ENCODE results near the gene SUPT20H.

Gene SUPT20H

GRCh38 chr13:37058910-37059847 is at the start of gene SUPT20H:
Gene SUPT20H, minus strand, starts transcription at chr13:37059688. Its CDS starts 8,198 bp downstream, at chr13:37051490.
- no peaks in the 10 kb centered on the region for H3K9me3 ChIP-seq (ENCODE audit: low read length)
- no peaks in the 10 kb centered on the region for H3K36me3 ChIP-seq (ENCODE audit: insufficient read depth, low read length)
- peaks cover 12% of the 10 kb centered on the region for H3K4me1 ChIP-seq (ENCODE audit: insufficient read depth, low read length)
- peak within 1 kb of the TSS; percentile 80 for H3K27ac ChIP-seq (ENCODE audit: low read depth, low read length)
- H3K27me3 ChIP-seq (ENCODE audit: control insufficient read depth in 1 of 2, insufficient read depth in 2 of 2, low read length in 2 of 2) = no peaks in the 10 kb centered on the region
- H3K4me3 ChIP-seq (ENCODE audit: low read depth in 1 of 2, low read length in 2 of 2) = peak within 1 kb of the TSS; percentile 55 to 92
- peak within 1 kb of the TSS; percentile 79 for H3K9ac ChIP-seq (ENCODE audit: low read length)

- Histone ChIP-seq H3K4me1 (ENCODE audit: insufficient read depth, low read length) (peaks cover 11% of the 10 kb centered on the region), H3K9ac (ENCODE audit: low read length) (no peak overlapping the region), H3K27ac (ENCODE audit: low read depth, low read length) (no peak overlapping the region), H3K4me3 (ENCODE audit: low read depth in 1 of 2, low read length in 2 of 2) (no peak overlapping the region), H3K9me3 (ENCODE audit: low read length) (no peaks in the 10 kb centered on the region), H3K27me3 (ENCODE audit: control insufficient read depth in 1 of 2, insufficient read depth in 2 of 2, low read length in 2 of 2) (no peaks in the 10 kb centered on the region), H3K36me3 (ENCODE audit: insufficient read depth, low read length) (no peaks in the 10 kb centered on the region)
These were observed 49.7 kb upstream of the SUPT20H start for GRCh38 chr13:37109051-37109678.

- Histone ChIP-seq H3K27me3 (ENCODE audit: control insufficient read depth in 1 of 2, insufficient read depth in 2 of 2, low read length in 2 of 2) (no peaks in the 10 kb centered on the region), H3K36me3 (ENCODE audit: insufficient read depth, low read length) (no peaks in the 10 kb centered on the region), H3K4me3 (ENCODE audit: low read depth in 1 of 2, low read length in 2 of 2) (no peak overlapping the region), H3K27ac (ENCODE audit: low read depth, low read length) (no peak overlapping the region), H3K9me3 (ENCODE audit: low read length) (no peaks in the 10 kb centered on the region), H3K9ac (ENCODE audit: low read length) (no peak overlapping the region), H3K4me1 (ENCODE audit: insufficient read depth, low read length) (peaks cover 11% of the 10 kb centered on the region)
These were observed 48.4 kb upstream of the SUPT20H start for GRCh38 chr13:37107868-37108267.

- Histone ChIP-seq H3K27ac (ENCODE audit: low read depth, low read length) (no peak overlapping the region), H3K4me1 (ENCODE audit: insufficient read depth, low read length) (peaks cover 11% of the 10 kb centered on the region), H3K9me3 (ENCODE audit: low read length) (no peaks in the 10 kb centered on the region), H3K36me3 (ENCODE audit: insufficient read depth, low read length) (no peaks in the 10 kb centered on the region), H3K9ac (ENCODE audit: low read length) (no peak overlapping the region), H3K4me3 (ENCODE audit: low read depth in 1 of 2, low read length in 2 of 2) (no peak overlapping the region), H3K27me3 (ENCODE audit: control insufficient read depth in 1 of 2, insufficient read depth in 2 of 2, low read length in 2 of 2) (no peaks in the 10 kb centered on the region)
These were observed 48.0 kb upstream of the SUPT20H start for GRCh38 chr13:37107456-37107855.

DNA sequence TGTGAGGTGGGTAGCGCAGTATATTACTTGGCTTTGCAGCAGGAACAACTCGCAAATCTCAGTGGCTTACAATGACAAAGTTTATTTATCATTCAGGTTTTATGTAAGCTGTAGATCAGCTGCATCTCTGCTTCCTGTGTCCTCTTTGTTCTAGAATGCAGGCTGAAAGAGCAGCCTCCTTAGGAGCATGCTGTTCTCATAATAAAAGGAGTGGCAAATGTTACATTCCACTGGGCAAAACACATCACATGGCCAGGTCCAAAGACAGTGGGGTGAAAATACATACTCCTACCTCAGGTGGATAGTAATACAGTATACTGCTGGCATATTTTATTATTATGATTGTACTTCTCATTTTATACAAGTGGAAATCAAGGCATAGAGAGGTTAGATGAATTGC is 47.2 kb upstream of the SUPT20H start:
- Histone ChIP-seq H3K36me3 (ENCODE audit: insufficient read depth, low read length) (no peaks in the 10 kb centered on the region), H3K27ac (ENCODE audit: low read depth, low read length) (no peak overlapping the region), H3K9ac (ENCODE audit: low read length) (no peak overlapping the region), H3K9me3 (ENCODE audit: low read length) (no peaks in the 10 kb centered on the region), H3K4me3 (ENCODE audit: low read depth in 1 of 2, low read length in 2 of 2) (no peak overlapping the region), H3K4me1 (ENCODE audit: insufficient read depth, low read length) (peaks cover 15% of the 10 kb centered on the region), H3K27me3 (ENCODE audit: control insufficient read depth in 1 of 2, insufficient read depth in 2 of 2, low read length in 2 of 2) (no peaks in the 10 kb centered on the region)

- Histone ChIP-seq H3K4me1 (ENCODE audit: insufficient read depth, low read length) (peaks cover 15% of the 10 kb centered on the region), H3K9ac (ENCODE audit: low read length) (no peak within 1 kb of the TSS), H3K9me3 (ENCODE audit: low read length) (no peaks in the 10 kb centered on the region), H3K27me3 (ENCODE audit: control insufficient read depth in 1 of 2, insufficient read depth in 2 of 2, low read length in 2 of 2) (no peaks in the 10 kb centered on the region), H3K4me3 (ENCODE audit: low read depth in 1 of 2, low read length in 2 of 2) (no peak within 1 kb of the TSS), H3K27ac (ENCODE audit: low read depth, low read length) (no peak within 1 kb of the TSS), H3K36me3 (ENCODE audit: insufficient read depth, low read length) (no peaks in the 10 kb centered on the region)
These were observed 45.8 kb upstream of the SUPT20H start, which contains the start of gene CSNK1A1L for GRCh38 chr13:37105251-37105714. Gene CSNK1A1L, minus strand, starts transcription at chr13:37105664. Its CDS starts 408 bp downstream, at chr13:37105256.

DNA sequence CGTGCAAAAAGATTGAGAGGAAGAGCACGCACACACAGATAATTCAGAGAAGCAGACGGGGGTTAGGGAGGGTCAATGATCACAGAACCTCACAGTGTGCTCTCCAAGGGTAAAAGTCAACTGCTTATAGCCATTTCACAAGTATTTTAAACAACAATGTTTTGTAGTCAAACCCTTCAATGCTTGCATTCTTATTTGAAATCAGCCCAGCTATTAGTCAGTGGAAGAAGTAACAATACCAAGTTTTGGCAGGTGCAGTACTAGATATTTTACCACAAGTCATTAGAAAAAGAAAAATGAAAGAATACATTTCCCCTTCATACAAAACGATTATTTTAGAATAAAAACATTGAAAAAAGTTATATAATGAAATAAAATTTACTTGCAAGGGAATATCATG is 43.4 kb upstream of the SUPT20H start:
- Histone ChIP-seq H3K4me1 (ENCODE audit: insufficient read depth, low read length) (peaks cover 8% of the 10 kb centered on the region), H3K9ac (ENCODE audit: low read length) (no peak overlapping the region), H3K27ac (ENCODE audit: low read depth, low read length) (no peak overlapping the region), H3K4me3 (ENCODE audit: low read depth in 1 of 2, low read length in 2 of 2) (no peak overlapping the region), H3K36me3 (ENCODE audit: insufficient read depth, low read length) (no peaks in the 10 kb centered on the region), H3K9me3 (ENCODE audit: low read length) (no peaks in the 10 kb centered on the region), H3K27me3 (ENCODE audit: control insufficient read depth in 1 of 2, insufficient read depth in 2 of 2, low read length in 2 of 2) (no peaks in the 10 kb centered on the region)

DNA sequence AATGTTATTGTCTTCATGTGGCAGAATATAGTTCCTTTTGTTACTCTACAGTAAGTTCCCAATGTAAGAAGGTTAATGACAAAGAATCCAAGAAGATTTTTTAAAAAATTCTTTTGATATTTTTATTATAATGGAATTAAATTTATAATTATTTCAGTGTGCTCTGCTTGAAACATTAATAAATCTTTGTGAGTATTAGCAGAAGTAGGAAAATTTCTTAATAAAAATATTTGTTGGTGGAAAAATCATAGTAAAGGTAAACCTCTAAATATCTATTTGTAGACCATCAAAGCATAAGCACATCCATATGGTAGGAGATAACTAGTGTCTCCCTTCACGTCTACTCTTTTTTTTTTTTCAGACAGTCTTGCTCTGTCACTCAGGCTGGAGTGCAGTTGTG is 41.7 kb upstream of the SUPT20H start:
- Histone ChIP-seq H3K27ac (ENCODE audit: low read depth, low read length) (no peak overlapping the region), H3K9ac (ENCODE audit: low read length) (no peak overlapping the region), H3K4me1 (ENCODE audit: insufficient read depth, low read length) (peaks cover 4% of the 10 kb centered on the region), H3K4me3 (ENCODE audit: low read depth in 1 of 2, low read length in 2 of 2) (no peak overlapping the region), H3K27me3 (ENCODE audit: control insufficient read depth in 1 of 2, insufficient read depth in 2 of 2, low read length in 2 of 2) (no peaks in the 10 kb centered on the region), H3K9me3 (ENCODE audit: low read length) (no peaks in the 10 kb centered on the region), H3K36me3 (ENCODE audit: insufficient read depth, low read length) (no peaks in the 10 kb centered on the region)

DNA sequence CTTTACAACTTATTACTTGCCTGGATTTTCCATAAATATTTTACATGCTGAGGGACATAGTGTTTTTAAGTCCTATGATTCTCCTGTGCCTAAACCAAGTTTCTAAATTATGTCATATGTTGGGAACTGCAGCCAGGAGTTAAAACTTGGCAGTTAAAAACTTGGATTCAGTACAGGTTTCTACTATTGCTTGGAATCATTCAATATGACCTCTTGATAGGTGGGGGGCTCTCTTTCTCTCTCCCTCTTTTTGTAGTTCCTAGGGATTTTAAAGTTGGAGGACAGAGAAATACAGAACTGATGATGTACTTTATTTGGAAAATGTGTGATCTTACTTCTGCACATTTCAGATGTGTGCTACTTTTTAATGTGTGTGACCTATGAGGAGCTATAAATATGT is 41.2 kb upstream of the SUPT20H start:
- Histone ChIP-seq H3K4me3 (ENCODE audit: low read depth in 1 of 2, low read length in 2 of 2) (no peak overlapping the region), H3K9ac (ENCODE audit: low read length) (no peak overlapping the region), H3K9me3 (ENCODE audit: low read length) (no peaks in the 10 kb centered on the region), H3K27me3 (ENCODE audit: control insufficient read depth in 1 of 2, insufficient read depth in 2 of 2, low read length in 2 of 2) (no peaks in the 10 kb centered on the region), H3K4me1 (ENCODE audit: insufficient read depth, low read length) (peaks cover 4% of the 10 kb centered on the region), H3K36me3 (ENCODE audit: insufficient read depth, low read length) (no peaks in the 10 kb centered on the region), H3K27ac (ENCODE audit: low read depth, low read length) (no peak overlapping the region)

- no peaks in the 10 kb centered on the region for H3K9me3 ChIP-seq (ENCODE audit: low read length)
- no peak overlapping the region for H3K27ac ChIP-seq (ENCODE audit: low read depth, low read length)
- no peaks in the 10 kb centered on the region for H3K27me3 ChIP-seq (ENCODE audit: control insufficient read depth in 1 of 2, insufficient read depth in 2 of 2, low read length in 2 of 2)
- H3K9ac ChIP-seq (ENCODE audit: low read length) = no peak overlapping the region
- no peaks in the 10 kb centered on the region for H3K36me3 ChIP-seq (ENCODE audit: insufficient read depth, low read length)
- H3K4me1 ChIP-seq (ENCODE audit: insufficient read depth, low read length) = peaks cover 3% of the 10 kb centered on the region
- H3K4me3 ChIP-seq (ENCODE audit: low read depth in 1 of 2, low read length in 2 of 2) = no peak overlapping the region
These were observed 37.6 kb upstream of the SUPT20H start for GRCh38 chr13:37097076-37097475.

GRCh38 chr13:37094840-37095239 is 35.4 kb upstream of the SUPT20H start:
- H3K27me3 ChIP-seq (ENCODE audit: control insufficient read depth in 1 of 2, insufficient read depth in 2 of 2, low read length in 2 of 2) = no peaks in the 10 kb centered on the region
- no peak overlapping the region for H3K4me3 ChIP-seq (ENCODE audit: low read depth in 1 of 2, low read length in 2 of 2)
- H3K36me3 ChIP-seq (ENCODE audit: insufficient read depth, low read length) = no peaks in the 10 kb centered on the region
- H3K9ac ChIP-seq (ENCODE audit: low read length) = no peak overlapping the region
- H3K9me3 ChIP-seq (ENCODE audit: low read length) = no peaks in the 10 kb centered on the region
- H3K4me1 ChIP-seq (ENCODE audit: insufficient read depth, low read length) = no peaks in the 10 kb centered on the region
- no peak overlapping the region for H3K27ac ChIP-seq (ENCODE audit: low read depth, low read length)

Data from muscle layer of colon (tissue), 2 donors.